Urothelium cell line (cell line): Measurements from ENCODE around the gene RNF150.
A peak's percentile ranks its signal among the peaks of the same experiment; 100 is the strongest.

Experiments used
- DNase-seq: peaks from one replicate; pipeline ENCODE4 v3.0.0; 2011; ENCODE audit warnings: low spot score, mixed read lengths
- FAIRE-seq: peaks from 2 replicates; lab custom pipeline; 2011; peaks lifted over from hg19 to GRCh38; lab: Jason Lieb, UNC

The RNF150 gene

GRCh38 chr4:141132072-141132708 lies 1.1 kb downstream of the RNF150 start:
- FAIRE-seq, result no peak
- DNase-seq, result peak; percentile 20

- DNase-seq (no peak), FAIRE-seq (no peak)
Measured at GRCh38 chr4:141131723-141132071, 1.6 kb downstream of the RNF150 start.

GRCh38 chr4:141130947-141131605 lies 2.2 kb downstream of the RNF150 start:
- FAIRE-seq (no peak), DNase-seq (no peak)

- DNase-seq, result no peak
- no peak for FAIRE-seq
Measured at GRCh38 chr4:141127884-141128283, 5.4 kb downstream of the RNF150 start.

- DNase-seq (no peak), FAIRE-seq (no peak)
Measured at GRCh38 chr4:141126769-141127168, 6.5 kb downstream of the RNF150 start.

- no peak for FAIRE-seq
Measured at GRCh38 chr4:141124224-141124623, 9.0 kb downstream of the RNF150 start.

GRCh38 chr4:141121768-141122454 lies 11.4 kb downstream of the RNF150 start:
- DNase-seq (no peak), FAIRE-seq (no peak)

More at GRCh38 chr4:141124224-141124623, 9.0 kb downstream of the RNF150 start:
- DNase-seq, result no peak

- DNase-seq (no peak), FAIRE-seq (no peak)
Measured at GRCh38 chr4:141121101-141121500, 12.2 kb downstream of the RNF150 start.

- DNase-seq (no peak), FAIRE-seq (no peak)
Measured at GRCh38 chr4:141120036-141120593, 13.2 kb downstream of the RNF150 start.

- FAIRE-seq, result no peak
- DNase-seq, result no peak
Measured at GRCh38 chr4:141119071-141119470, 14.2 kb downstream of the RNF150 start.

- no peak for FAIRE-seq
- DNase-seq, result no peak
Measured at GRCh38 chr4:141118381-141118780, 14.9 kb downstream of the RNF150 start.

- DNase-seq (no peak), FAIRE-seq (no peak)
Measured at GRCh38 chr4:141117935-141118334, 15.3 kb downstream of the RNF150 start.

GRCh38 chr4:141109983-141110382 lies 23.3 kb downstream of the RNF150 start:
- FAIRE-seq (no peak), DNase-seq (no peak)

GRCh38 chr4:141107927-141108326 lies 25.3 kb downstream of the RNF150 start:
- DNase-seq (no peak), FAIRE-seq (no peak)

GRCh38 chr4:141102367-141102766 lies 30.9 kb downstream of the RNF150 start:
- FAIRE-seq (no peak), DNase-seq (peak; percentile 59)

GRCh38 chr4:141101511-141101910 lies 31.8 kb downstream of the RNF150 start:
- FAIRE-seq, result no peak

GRCh38 chr4:141099326-141099725 lies 33.9 kb downstream of the RNF150 start:
- FAIRE-seq (no peak), DNase-seq (no peak)

More at GRCh38 chr4:141101511-141101910, 31.8 kb downstream of the RNF150 start:
- no peak for DNase-seq

- DNase-seq (no peak), FAIRE-seq (no peak)
Measured at GRCh38 chr4:141098163-141098562, 35.1 kb downstream of the RNF150 start.

- FAIRE-seq (no peak), DNase-seq (no peak)
Measured at GRCh38 chr4:141090473-141090872, 42.8 kb downstream of the RNF150 start.

GRCh38 chr4:141081921-141082395 lies 51.3 kb downstream of the RNF150 start:
- DNase-seq, result no peak

GRCh38 chr4:141080668-141081067 lies 52.6 kb downstream of the RNF150 start:
- DNase-seq (no peak), FAIRE-seq (no peak)

More at GRCh38 chr4:141081921-141082395, 51.3 kb downstream of the RNF150 start:
- FAIRE-seq, result no peak
